RWPE1 (cell line): ENCODE results near the gene ANP32B.

Source experiments
- CTCF ChIA-PET: fragments of 350-600 bp; sonication (Branson Sonifier 250); formaldehyde crosslinking; extraction: SDS; loops from one replicate; lab custom pipeline; 2021; lab: Yijun Ruan, JAX
- POLR2A ChIA-PET: fragments of 400-600 bp; formaldehyde crosslinking; extraction: SDS; loops from one replicate; lab custom pipeline; 2020; ENCODE audit warnings: antibody characterized with exemption; ENCODE audit not compliant: low non-redundant PET; lab: Yijun Ruan, JAX
- DNase-seq: peaks from one replicate; pipeline ENCODE4 v3.0.0; 2012; ENCODE audit warnings: low spot score
- H3K27ac ChIP-seq: fragments of 450-650 bp; 2 replicates; pipeline ENCODE4 v1.5.1; 2017
- TF ChIP-seq, protein P1 (sequence below): fragments of 450-650 bp; conservative IDR thresholded peaks from 2 replicates; pipeline ENCODE4 v1.5.1; 2017; ENCODE audit warnings: low read depth, mild to moderate bottlenecking

ANP32B gene

DNA sequence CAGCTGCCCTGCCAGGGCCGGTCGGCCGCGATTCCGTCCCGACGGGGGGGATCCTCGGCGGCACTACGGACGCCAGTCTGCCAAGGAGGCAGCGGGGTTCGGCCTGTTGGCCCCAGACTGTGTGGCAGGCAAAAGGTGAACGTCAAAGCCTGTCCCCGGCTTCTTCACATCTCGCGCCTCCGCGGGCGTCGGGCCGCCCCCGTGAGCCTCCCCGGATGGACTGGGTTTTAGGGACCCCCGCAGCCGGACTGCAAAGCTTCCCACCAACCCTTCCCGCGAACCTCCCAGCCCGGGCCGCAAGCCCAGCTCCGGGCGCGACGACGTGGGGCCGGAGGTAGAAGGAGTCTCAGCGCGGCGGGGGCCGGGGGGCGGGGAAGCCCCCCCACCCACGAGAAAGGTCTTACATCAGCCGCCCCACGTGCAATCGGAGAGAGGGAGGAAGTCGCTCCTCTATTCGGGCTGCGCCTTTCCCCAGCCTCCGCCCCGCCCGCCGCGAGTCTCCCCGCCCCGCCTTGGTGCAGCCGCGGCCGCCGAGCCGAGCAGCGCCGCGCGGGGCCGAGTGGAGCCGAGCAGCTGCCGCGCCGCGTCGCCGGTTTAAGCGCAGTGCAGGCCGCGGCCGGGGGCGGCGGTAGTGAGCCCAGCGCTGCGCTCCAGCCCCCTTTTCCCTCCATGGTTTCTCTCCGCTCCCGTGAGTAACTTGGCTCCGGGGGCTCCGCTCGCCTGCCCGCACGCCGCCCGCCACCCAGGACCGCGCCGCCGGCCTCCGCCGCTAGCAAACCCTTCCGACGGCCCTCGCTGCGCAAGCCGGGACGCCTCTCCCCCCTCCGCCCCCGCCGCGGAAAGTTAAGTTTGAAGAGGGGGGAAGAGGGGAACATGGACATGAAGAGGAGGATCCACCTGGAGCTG, at the start of gene ANP32B:
Gene ANP32B, plus strand, starts transcription at position 659 of the 906 bp plus-strand sequence. Its CDS starts 215 bp downstream, at position 874.
- peak; percentile 94 for DNase-seq
- TF ChIP-seq, protein P1, sequence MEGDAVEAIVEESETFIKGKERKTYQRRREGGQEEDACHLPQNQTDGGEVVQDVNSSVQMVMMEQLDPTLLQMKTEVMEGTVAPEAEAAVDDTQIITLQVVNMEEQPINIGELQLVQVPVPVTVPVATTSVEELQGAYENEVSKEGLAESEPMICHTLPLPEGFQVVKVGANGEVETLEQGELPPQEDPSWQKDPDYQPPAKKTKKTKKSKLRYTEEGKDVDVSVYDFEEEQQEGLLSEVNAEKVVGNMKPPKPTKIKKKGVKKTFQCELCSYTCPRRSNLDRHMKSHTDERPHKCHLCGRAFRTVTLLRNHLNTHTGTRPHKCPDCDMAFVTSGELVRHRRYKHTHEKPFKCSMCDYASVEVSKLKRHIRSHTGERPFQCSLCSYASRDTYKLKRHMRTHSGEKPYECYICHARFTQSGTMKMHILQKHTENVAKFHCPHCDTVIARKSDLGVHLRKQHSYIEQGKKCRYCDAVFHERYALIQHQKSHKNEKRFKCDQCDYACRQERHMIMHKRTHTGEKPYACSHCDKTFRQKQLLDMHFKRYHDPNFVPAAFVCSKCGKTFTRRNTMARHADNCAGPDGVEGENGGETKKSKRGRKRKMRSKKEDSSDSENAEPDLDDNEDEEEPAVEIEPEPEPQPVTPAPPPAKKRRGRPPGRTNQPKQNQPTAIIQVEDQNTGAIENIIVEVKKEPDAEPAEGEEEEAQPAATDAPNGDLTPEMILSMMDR = peak; percentile 100
- H3K27ac ChIP-seq = peak within 1 kb of the TSS; percentile 96
- CTCF ChIA-PET = interaction anchor here (0.5 to 4.3 kb wide), 15 partner anchors 11 to 1441 kb away, joined by 3 to 18 read pairs (median 3); partner anchors contain the start of gene TRMO
- POLR2A ChIA-PET = interaction anchor here (0.5 to 1.0 kb wide), 7 partner anchors 22 to 272 kb away, joined by 3 to 12 read pairs (median 3); partner anchors contain the start of gene TRMO

DNA sequence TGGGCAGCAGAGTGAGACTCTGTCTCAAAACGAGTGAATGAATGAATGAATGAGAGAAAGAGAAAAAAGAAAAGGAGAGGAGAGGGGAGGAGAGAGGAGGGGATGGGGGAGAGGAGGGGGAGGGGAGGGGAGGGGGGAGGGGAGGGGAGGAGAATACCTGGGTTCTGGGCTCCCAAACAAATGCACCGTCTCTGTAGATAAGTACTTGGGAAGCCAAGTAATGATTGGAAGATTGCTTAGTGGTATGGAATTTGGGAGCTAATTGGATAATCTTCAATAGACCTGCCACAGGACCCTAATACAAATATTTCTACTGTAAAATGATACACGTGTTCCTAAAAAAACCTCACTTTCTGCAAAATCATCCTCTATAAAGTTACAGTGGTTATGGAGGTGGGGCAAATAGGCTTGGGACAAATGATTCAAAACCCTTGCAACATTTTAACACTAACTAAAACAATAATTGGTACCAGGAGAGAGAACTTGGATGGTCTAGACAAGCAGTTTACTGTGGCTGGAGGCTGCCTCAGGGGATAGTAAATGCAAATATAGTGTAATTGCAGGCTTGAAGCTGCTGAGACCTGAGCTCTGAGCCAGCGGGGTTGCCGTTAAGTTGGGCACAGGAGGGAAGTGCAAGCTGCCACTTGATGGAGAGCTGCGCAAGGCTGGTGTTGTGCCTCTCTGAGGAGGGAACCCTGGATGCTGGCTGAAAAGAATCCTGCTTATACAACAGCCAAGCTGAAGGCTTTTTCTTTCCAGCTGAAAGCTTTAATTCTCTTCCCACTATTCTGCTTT, 48.6 kb upstream of the ANP32B start:
- DNase-seq = no peak
- ChIA-PET CTCF (interaction anchor here (0.7 to 0.9 kb wide), 3 partner anchors 10 to 37 kb away, joined by 3 read pairs; no protein-coding TSS in a partner anchor), POLR2A (no interaction called here)
- H3K27ac ChIP-seq = no peak overlapping the region
- TF ChIP-seq, protein P1 = no peak

DNA sequence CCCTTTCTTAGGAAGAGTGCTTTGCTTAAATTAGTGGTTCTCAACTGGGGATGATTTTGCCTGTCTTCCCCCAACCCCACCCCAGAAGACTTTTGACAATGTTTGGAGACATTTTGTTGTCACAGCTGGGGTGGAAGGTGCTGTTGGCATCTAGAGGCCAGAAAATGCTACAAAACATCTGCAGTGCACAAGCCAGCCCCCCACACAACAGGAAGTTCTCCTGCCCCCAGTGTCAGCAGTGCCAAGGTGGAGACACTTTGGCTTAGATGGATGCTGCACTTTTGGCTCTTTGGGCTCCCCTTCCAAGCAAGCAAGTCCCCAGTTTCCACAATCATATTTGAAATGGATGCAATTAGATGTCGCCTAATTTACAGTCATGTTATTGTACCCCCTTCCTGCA, 47.9 kb upstream of the ANP32B start:
- DNase-seq = no peak
- POLR2A ChIA-PET = no interaction called here
- CTCF ChIA-PET = interaction anchor here (0.7 to 0.9 kb wide), 2 partner anchors 11 to 37 kb away, joined by 3 read pairs; no protein-coding TSS in a partner anchor
- H3K27ac ChIP-seq = no peak overlapping the region
- TF ChIP-seq, protein P1 = no peak

- no peak overlapping the region for H3K27ac ChIP-seq
- ChIA-PET POLR2A (no interaction called here), CTCF (interaction anchor here (1.5 kb wide), 1 partner anchor 14 kb away, joined by 7 read pairs; no protein-coding TSS in a partner anchor)
- TF ChIP-seq, protein P1 = no peak
- DNase-seq = no peak
Measured at GRCh38 chr9:97936998-97937397, 46.1 kb upstream of the ANP32B start.

GRCh38 chr9:97938081-97938644, 45.0 kb upstream of the ANP32B start, which contains the start of gene HEMGN:
HEMGN (minus strand) TSS chr9:97938172; CDS start chr9:97938136, 36 bp downstream.
- TF ChIP-seq, protein P1 = no peak
- ChIA-PET CTCF (interaction anchor here (0.5 kb wide), 1 partner anchor 26 kb away, joined by 3 read pairs; no protein-coding TSS in a partner anchor), POLR2A (no interaction called here)
- H3K27ac ChIP-seq = no peak within 1 kb of the TSS
- no peak for DNase-seq
